H4 (cell line): ENCODE data around the gene CUEDC2. TPM values are rescaled to one million over a fixed set of nuclear protein-coding genes. Genes with fewer than 3 reads are reported as not detected.

ENCODE experiments used
- DNase-seq: peaks from one replicate; pipeline ENCODE4 v3.0.0-alpha.2; 2015; ENCODE audit warnings: low spot score
- total RNA-seq: library from RNA; depleted of rRNA; stranded (reverse); fragments of >200 nt; shearing (Covaris generic); gene quantifications from 2 replicates; pipeline ENCODE4 v1.2.3, GENCODE V29; 2014

Gene CUEDC2
- total RNA-seq, 1 experiment from 2014 or later = 47.4 TPM

- DNase-seq = no peak
Measured at GRCh38 chr10:102424916-102425315, 7.5 kb downstream of the CUEDC2 start.

GRCh38 chr10:102424145-102424544 lies 8.2 kb downstream of the CUEDC2 start:
- DNase-seq = no peak

GRCh38 chr10:102423372-102423968 lies 8.9 kb downstream of the CUEDC2 start:
- DNase-seq = no peak

- no peak for DNase-seq
Measured at GRCh38 chr10:102422545-102423129, 9.7 kb downstream of the CUEDC2 start.

GRCh38 chr10:102421757-102422512 lies 10.4 kb downstream of the CUEDC2 start:
- DNase-seq = no peak

- no peak for DNase-seq
Measured at GRCh38 chr10:102421507-102421756, 10.9 kb downstream of the CUEDC2 start.

- peak; percentile 94 for DNase-seq
Measured at GRCh38 chr10:102420714-102421506, 11.5 kb downstream of the CUEDC2 start, which contains the start of gene FBXL15. FBXL15 (plus strand) TSS chr10:102420836; CDS start chr10:102421130, 294 bp downstream.

- no peak for DNase-seq
Measured at GRCh38 chr10:102420181-102420713, 12.1 kb downstream of the CUEDC2 start.

- no peak for DNase-seq
Measured at GRCh38 chr10:102419269-102420180, 12.8 kb downstream of the CUEDC2 start.

- DNase-seq = no peak
Measured at GRCh38 chr10:102418622-102419268, 13.6 kb downstream of the CUEDC2 start, which contains the start of gene PSD. PSD (minus strand) TSS chr10:102418785; CDS start chr10:102417038, 1,747 bp downstream.

GRCh38 chr10:102416695-102417094 lies 15.7 kb downstream of the CUEDC2 start:
- DNase-seq = no peak

- no peak for DNase-seq
Measured at GRCh38 chr10:102416283-102416682, 16.1 kb downstream of the CUEDC2 start.

GRCh38 chr10:102414749-102415148 lies 17.6 kb downstream of the CUEDC2 start:
- no peak for DNase-seq

GRCh38 chr10:102413806-102414561 lies 18.4 kb downstream of the CUEDC2 start:
- no peak for DNase-seq

- DNase-seq = no peak
Measured at GRCh38 chr10:102413053-102413705, 19.2 kb downstream of the CUEDC2 start.

GRCh38 chr10:102412293-102412692 lies 20.1 kb downstream of the CUEDC2 start:
- DNase-seq = no peak

GRCh38 chr10:102411341-102412255 lies 20.8 kb downstream of the CUEDC2 start:
- DNase-seq = no peak
